ENCODE data around the gene TNFAIP8. TPM values are rescaled to one million over a fixed set of nuclear protein-coding genes. Genes with fewer than 3 reads are reported as not detected.
A peak's percentile ranks its signal among the peaks of the same experiment; 100 is the strongest.

The TNFAIP8 gene
- total and polyA plus RNA-seq, 9 of the 15 experiments (the other 6 are each of a cell fraction or from before 2014, with no cell fraction given), result 29.9 to 52.2 (median 44.8) TPM

DNA sequence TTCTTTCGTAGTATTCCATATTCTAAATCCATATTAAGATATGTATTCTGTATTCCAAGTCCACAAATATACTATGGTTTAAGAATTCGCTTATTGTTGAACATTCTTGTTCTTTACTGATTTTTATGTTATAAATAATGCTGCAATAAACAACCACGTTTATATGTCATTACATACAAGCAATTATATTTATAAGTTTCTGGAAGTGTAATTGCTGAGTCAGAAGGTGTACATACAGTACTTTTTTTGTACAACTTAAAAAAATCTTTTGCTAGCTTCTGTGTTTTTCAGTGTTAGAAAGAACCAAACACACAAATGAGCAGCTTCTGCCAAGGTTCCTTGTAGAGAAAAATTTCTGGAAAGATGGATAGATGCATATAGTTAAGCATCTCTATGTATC lies 48.6 kb upstream of the TNFAIP8 start:
- H3K9ac ChIP-seq (ENCODE audit: insufficient read depth in 1 of 2, low read depth in 2 of 2, low read length in 2 of 2), result no peak overlapping the region
- in situ Hi-C loops (cut with MboI), result no loop called here
- no peak overlapping the region for H3K4me2 ChIP-seq (ENCODE audit: insufficient read depth, low read length)
- ChIA-PET CTCF (ENCODE audit: low intra/inter-chr PET ratio) (no interaction called here), POLR2A (no interaction called here)
- TF ChIP-seq C11orf30 (IDR thresholded peaks at IDR 0.05; ENCODE audit: low read depth) (peak; percentile 64; the same call in 1 of the 2 replicates), MAFG (tag; conservative IDR thresholded peaks at IDR 0.05) (0 out of 2 replicates have a peak, but pooled peaks have one; percentile 23), NFE2 (IDR thresholded peaks at IDR 0.05; ENCODE audit: low read depth) (peak; percentile 13; the same call in 1 of the 2 replicates), PHF21A (IDR thresholded peaks at IDR 0.05; ENCODE audit: borderline replicate concordance, low read depth) (no peak), ZNF316 (IDR thresholded peaks at IDR 0.05) (peak; percentile 81), TGIF2 (CRISPR knock-in tag; IDR thresholded peaks at IDR 0.05) (no peak)
- no peak overlapping the region for H3K4me3 ChIP-seq
- peaks cover 15 to 58% of the 10 kb centered on the region in 2 experiments for H3K4me1 ChIP-seq (replicated peaks in 1 of 2; ENCODE audit: control insufficient read depth in 2 of 2, insufficient read depth in 2 of 2, low read length in 2 of 2)
- DNase-seq (ENCODE audit: extremely low read depth in 1 of 4, low spot score in 3 of 4) (no peak), ATAC-seq (no peak), FAIRE-seq (no peak)
- H4K20me1 ChIP-seq (replicated peaks; ENCODE audit: control insufficient read depth, insufficient read depth, low read length), result no peaks in the 10 kb centered on the region
- no TSS peak for BruUV-seq (replicated peaks)
- H3K9me3 ChIP-seq (replicated peaks; ENCODE audit: control insufficient read depth, insufficient read depth, low read depth, low read length), result no peaks in the 10 kb centered on the region
- no peak overlapping the region; the same call in 2 of the 3 replicates for H3K27ac ChIP-seq (ENCODE audit: extremely low read depth, low read depth, low read length)
- WGBS (ENCODE audit: insufficient coverage, low coverage, missing lambda C conversion rate), result 52% methylated on average over 3 of the region's 3 CpGs
- H3K79me2 ChIP-seq (ENCODE audit: control insufficient read depth, insufficient read depth, low read length), result peaks cover 87% of the 10 kb centered on the region
- H3K9me1 ChIP-seq (ENCODE audit: control insufficient read depth, insufficient read depth, low read length), result no peaks in the 10 kb centered on the region
- peaks cover 4% of the 10 kb centered on the region; the same call in 2 of the 3 replicates for H3K36me3 ChIP-seq (ENCODE audit: control insufficient read depth, insufficient read depth, low read length)
- no peaks in the 10 kb centered on the region for H3K27me3 ChIP-seq (ENCODE audit: control insufficient read depth in 2 of 2, insufficient read depth in 2 of 2, low read length in 2 of 2)
- intact Hi-C loops (cut with micrococcal nuclease), result loop anchor here (5.0 kb wide), 1 partner anchor 35 kb away; no protein-coding TSS in a partner anchor
- H2AFZ ChIP-seq (ENCODE audit: low read depth, low read length), result no peak overlapping the region

DNA sequence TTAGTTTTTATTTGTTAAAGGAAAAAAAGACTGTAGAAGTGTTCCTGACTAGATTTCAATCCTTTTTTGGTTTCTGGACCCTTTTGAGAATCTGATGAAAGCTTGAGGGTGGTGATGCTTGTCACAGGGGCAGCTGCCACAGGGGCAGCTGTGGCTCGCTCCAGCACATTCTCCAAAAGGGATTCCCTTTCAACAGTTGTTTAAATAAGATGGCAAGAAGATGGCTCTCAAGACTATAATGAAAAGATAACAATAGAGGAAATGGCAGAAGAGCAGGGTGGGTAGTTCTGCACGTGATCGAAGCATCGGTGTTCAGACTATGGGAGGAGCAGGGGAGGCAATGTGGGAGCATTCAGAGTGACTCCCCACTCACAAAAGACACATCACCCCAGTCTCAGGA lies 46.5 kb upstream of the TNFAIP8 start:
- peak overlapping the region; percentile 41; the same call in 2 of the 3 replicates for H3K27ac ChIP-seq (ENCODE audit: extremely low read depth, low read depth, low read length)
- DNase-seq (ENCODE audit: extremely low read depth in 1 of 4, low spot score in 3 of 4), result no peak
- intact Hi-C loops (cut with micrococcal nuclease), result loop anchor here (5.0 kb wide), 1 partner anchor 37 kb away; no protein-coding TSS in a partner anchor
- no peak overlapping the region for H2AFZ ChIP-seq (ENCODE audit: low read depth, low read length)
- H3K9ac ChIP-seq (ENCODE audit: insufficient read depth in 1 of 2, low read depth in 2 of 2, low read length in 2 of 2), result no peak overlapping the region; a peak in 1 of 4 replicates
- 35% methylated on average over 4 of the region's 4 CpGs for WGBS (ENCODE audit: insufficient coverage, low coverage, missing lambda C conversion rate)
- TF ChIP-seq KLF10 (CRISPR knock-in tag; IDR thresholded peaks at IDR 0.05), result no peak
- 0 out of 2 replicates have a peak, but pooled peaks have one; percentile 36 for TF ChIP-seq BHLHE40 (IDR thresholded peaks at IDR 0.05; ENCODE audit: low read length)
- TF ChIP-seq, protein P1, sequence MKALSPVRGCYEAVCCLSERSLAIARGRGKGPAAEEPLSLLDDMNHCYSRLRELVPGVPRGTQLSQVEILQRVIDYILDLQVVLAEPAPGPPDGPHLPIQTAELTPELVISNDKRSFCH (CRISPR knock-in tag; IDR thresholded peaks at IDR 0.05), result no peak
- TF ChIP-seq, protein P1 (tag; IDR thresholded peaks at IDR 0.05), result 0 out of 2 replicates have a peak, but pooled peaks have one; percentile 41
- TF ChIP-seq ZNF561 (CRISPR knock-in tag; conservative IDR thresholded peaks at IDR 0.05), result no peak
- TF ChIP-seq ZNF311 (CRISPR knock-in tag; IDR thresholded peaks at IDR 0.05), result peak; percentile 60; the same call in 1 of the 2 replicates
- in situ Hi-C loops (cut with MboI), result no loop called here
- H3K4me1 ChIP-seq (replicated peaks in 1 of 2; ENCODE audit: control insufficient read depth in 2 of 2, insufficient read depth in 2 of 2, low read length in 2 of 2), result peaks cover 14 to 43% of the 10 kb centered on the region in 2 experiments
- ATAC-seq, result no peak; the same call in 2 of the 3 replicates
- H3K9me3 ChIP-seq (replicated peaks; ENCODE audit: control insufficient read depth, insufficient read depth, low read depth, low read length), result no peaks in the 10 kb centered on the region
- no peak for FAIRE-seq
- H3K9me1 ChIP-seq (ENCODE audit: control insufficient read depth, insufficient read depth, low read length), result no peaks in the 10 kb centered on the region
- H3K27me3 ChIP-seq (ENCODE audit: control insufficient read depth in 2 of 2, insufficient read depth in 2 of 2, low read length in 2 of 2), result no peaks in the 10 kb centered on the region
- H3K4me3 ChIP-seq, result no peak overlapping the region
- H3K4me2 ChIP-seq (ENCODE audit: insufficient read depth, low read length), result no peak overlapping the region; the same call in 1 of the 2 replicates
- H3K79me2 ChIP-seq (ENCODE audit: control insufficient read depth, insufficient read depth, low read length), result peaks cover 87% of the 10 kb centered on the region
- POLR2A ChIA-PET, result interaction anchor here (0.7 kb wide), 1 partner anchor 321 kb away, joined by 3 read pairs; the partner anchor contains the start of gene DTWD2
- BruUV-seq (replicated peaks), result no TSS peak
- peaks cover 4% of the 10 kb centered on the region; the same call in 2 of the 3 replicates for H3K36me3 ChIP-seq (ENCODE audit: control insufficient read depth, insufficient read depth, low read length)
- CTCF ChIA-PET (ENCODE audit: low intra/inter-chr PET ratio), result no interaction called here
- H4K20me1 ChIP-seq (replicated peaks; ENCODE audit: control insufficient read depth, insufficient read depth, low read length), result no peaks in the 10 kb centered on the region
